ENCODE measurements around the gene RAG1.

RAG1 gene

GRCh38 chr11:36627471-36627870 lies 59.7 kb downstream of the RAG1 start:
- no peak for DNase-seq (ENCODE audit: low read depth in 2 of 3, low spot score in 2 of 3)

GRCh38 chr11:36628141-36628540 lies 60.3 kb downstream of the RAG1 start:
- DNase-seq (ENCODE audit: low read depth in 2 of 3, low spot score in 2 of 3): no peak

GRCh38 chr11:36628765-36629244 lies 61.0 kb downstream of the RAG1 start:
- DNase-seq (ENCODE audit: low read depth in 2 of 3, low spot score in 2 of 3): no peak
